K562 (cell line): Measurements from ENCODE around the gene HDLBP. TPM values are rescaled to one million over a fixed set of nuclear protein-coding genes. Genes with fewer than 3 reads are reported as not detected.

ENCODE experiments used
- ATAC-seq: fragments of 200-7000 bp; cut with Tn5 transposase; 3 replicates; pipeline ENCODE4 v1.9.1; 2020; ENCODE audit warnings: moderate library complexity
- BruUV-seq: library from RNA; stranded (reverse); fragments of 400-500 nt; replicated peaks from 2 replicates; lab custom pipeline; 2021; lab: Mats Ljungman, UMichigan
- CTCF ChIA-PET: fragments of 300-600 bp; formaldehyde crosslinking; extraction: SDS; loops from one replicate; lab custom pipeline; 2021; ENCODE audit warnings: low intra/inter-chr PET ratio; lab: Yijun Ruan, JAX
- POLR2A ChIA-PET: fragments of 300-600, 350-650 bp; sonication (Branson Sonifier 250); formaldehyde crosslinking; extraction: SDS; loops from one replicate; lab custom pipeline; 2021; ENCODE audit warnings: antibody characterized with exemption, inconsistent platforms; lab: Yijun Ruan, JAX
- DNase-seq, 4 experiments: peaks; one replicate each; pipeline versions ENCODE4 v3.0.0 to v3.0.0-alpha.2; 2011 to 2018; ENCODE audit warnings: low spot score in 3 of 4, mixed read lengths in 3 of 4; ENCODE audit errors: extremely low read depth in 1 of 4
- FAIRE-seq: peaks from 2 replicates; lab custom pipeline; 2011; peaks lifted over from hg19 to GRCh38; lab: Jason Lieb, UNC
- H2AFZ ChIP-seq: 2 replicates; pipeline ENCODE4 v1.6.0; 2011; ENCODE audit warnings: low read depth, low read length, control low read depth, inconsistent platforms
- H3K27ac ChIP-seq: fragments of 200-600 bp; 3 replicates; pipeline ENCODE4 v1.8.0; 2011; ENCODE audit warnings: low read depth, mild to moderate bottlenecking, control low read depth, inconsistent platforms, low read length, moderate library complexity, mixed read lengths; ENCODE audit errors: extremely low read depth
- H3K27me3 ChIP-seq, 2 experiments: fragments of 300-600 bp in 1 of 2; 2 replicates in 1 of 2; 3 replicates in 1 of 2; pipeline versions ENCODE4 v1.6.0 to v1.8.0; 2011; ENCODE audit warnings: inconsistent platforms in 2 of 2, low read length in 2 of 2, mild to moderate bottlenecking in 1 of 2, mixed read lengths in 1 of 2, moderate library complexity in 1 of 2; ENCODE audit not compliant: control insufficient read depth in 2 of 2, insufficient read depth in 2 of 2
- H3K36me3 ChIP-seq: fragments of 300-600 bp; 3 replicates; pipeline ENCODE4 v1.8.0; 2011; ENCODE audit warnings: mild to moderate bottlenecking, low read length, inconsistent platforms; ENCODE audit not compliant: control insufficient read depth, insufficient read depth
- H3K4me1 ChIP-seq, 2 experiments: fragments of 200-600 bp in 1 of 2; replicated peaks in 1 of 2; 2 replicates in 1 of 2; 3 replicates in 1 of 2; pipeline versions ENCODE4 v1.5.1 to v1.8.0; 2011; ENCODE audit warnings: inconsistent platforms in 2 of 2, low read length in 2 of 2, mild to moderate bottlenecking in 1 of 2, mixed read lengths in 1 of 2, moderate library complexity in 1 of 2; ENCODE audit not compliant: control insufficient read depth in 2 of 2, insufficient read depth in 2 of 2
- H3K4me2 ChIP-seq: 2 replicates; pipeline ENCODE4 v1.6.1; 2011; ENCODE audit warnings: low read length, control low read depth, inconsistent platforms, mixed read lengths; ENCODE audit not compliant: insufficient read depth
- H3K4me3 ChIP-seq: fragments of 200-600 bp; sonication (generic), shearing (Covaris generic); 2 replicates; pipeline ENCODE4 v1.5.1; 2016; ENCODE audit warnings: control low read depth, inconsistent platforms
- H3K79me2 ChIP-seq: fragments of 200-600 bp; 3 replicates; pipeline ENCODE4 v1.8.0; 2011; ENCODE audit warnings: low read length, inconsistent platforms; ENCODE audit not compliant: control insufficient read depth, insufficient read depth
- H3K9ac ChIP-seq, 2 experiments: 2 replicates each; pipeline versions ENCODE4 v1.6.0 to v1.6.1; 2011; ENCODE audit warnings: low read depth in 2 of 2, low read length in 2 of 2, control low read depth in 1 of 2, inconsistent platforms in 1 of 2, mild to moderate bottlenecking in 1 of 2, mixed read lengths in 1 of 2; ENCODE audit not compliant: insufficient read depth in 1 of 2
- H3K9me1 ChIP-seq: one replicate; pipeline ENCODE4 v1.6.0; 2011; ENCODE audit warnings: inconsistent platforms, mild to moderate bottlenecking, low read length, moderate library complexity; ENCODE audit not compliant: control insufficient read depth, insufficient read depth
- H3K9me3 ChIP-seq: replicated peaks from 2 replicates; pipeline ENCODE4 v1.5.1; 2011; ENCODE audit warnings: low read depth, low read length, inconsistent platforms; ENCODE audit not compliant: control insufficient read depth, insufficient read depth
- H4K20me1 ChIP-seq: replicated peaks from 2 replicates; pipeline ENCODE4 v1.6.1; 2011; ENCODE audit warnings: low read length, inconsistent platforms, mixed read lengths; ENCODE audit not compliant: control insufficient read depth, insufficient read depth
- FOXK2 ChIP-seq, 2 experiments: fragments of 450-650 bp; IDR thresholded peaks in 1 of 2; conservative IDR thresholded peaks in 1 of 2; 2 replicates each; pipeline ENCODE4 v1.6.1; 2016; ENCODE audit warnings: low read depth in 2 of 2, mild to moderate bottlenecking in 1 of 2
- KDM1A ChIP-seq, 2 experiments: fragments of 450-650 bp; IDR thresholded peaks; 2 replicates each; pipeline ENCODE4 v1.6.1; 2016; ENCODE audit warnings: mild to moderate bottlenecking in 2 of 2
- KDM2B ChIP-seq: fragments of 250-450 bp; sonication (Bioruptor Pico); IDR thresholded peaks from 2 replicates; pipeline ENCODE4 v1.8.0; 2021; ENCODE audit warnings: mild to moderate bottlenecking, moderate library complexity
- KDM5B ChIP-seq: fragments of 200-600 bp; sonication (generic); IDR thresholded peaks from 2 replicates; pipeline ENCODE4 v1.6.1; 2012; ENCODE audit warnings: low read depth, mild to moderate bottlenecking, moderate library complexity, low read length, control low read depth, inconsistent platforms; ENCODE audit not compliant: insufficient replicate concordance
- NONO ChIP-seq, 2 experiments: fragments of 200-400 bp in 1 of 2; fragments of 450-650 bp in 1 of 2; formaldehyde crosslinking in 1 of 2; IDR thresholded peaks; 2 replicates each; pipeline ENCODE4 v1.6.1; 2017; ENCODE audit warnings: low read depth in 2 of 2, mild to moderate bottlenecking in 2 of 2, moderate library complexity in 2 of 2, low read length in 1 of 2
- POLR2B ChIP-seq: fragments of 450-650 bp; IDR thresholded peaks from 2 replicates; pipeline ENCODE4 v1.6.1; 2018; ENCODE audit warnings: low read depth; ENCODE audit not compliant: partially characterized antibody
- PPARD ChIP-seq: fragments of 250-450 bp; sonication (Bioruptor Pico); IDR thresholded peaks from 2 replicates; pipeline ENCODE4 v1.8.0; 2022; ENCODE audit warnings: inconsistent platforms, mild to moderate bottlenecking, moderate library complexity
- RBM17 ChIP-seq: fragments of 200-400 bp; formaldehyde crosslinking; IDR thresholded peaks from 2 replicates; pipeline ENCODE4 v1.6.1; 2017; ENCODE audit warnings: low read depth, mild to moderate bottlenecking, low read length, borderline replicate concordance
- SP2 ChIP-seq: IDR thresholded peaks from 2 replicates; pipeline ENCODE4 v1.6.1; 2011; ENCODE audit warnings: mild to moderate bottlenecking, low read depth, low read length, moderate library complexity; ENCODE audit not compliant: poor library complexity, severe bottlenecking; ENCODE audit errors: extremely low read depth
- STAT5B ChIP-seq: fragments of 250-450 bp; sonication (Bioruptor Pico); IDR thresholded peaks from 2 replicates; pipeline ENCODE4 v1.8.0; 2021; ENCODE audit warnings: mild to moderate bottlenecking, inconsistent platforms
- ZNF592 ChIP-seq: fragments of 450-650 bp; IDR thresholded peaks from 2 replicates; pipeline ENCODE4 v1.6.1; 2017; ENCODE audit warnings: antibody characterized with exemption, mild to moderate bottlenecking
- WGBS: fragments of 100-300 bp; shearing (Covaris generic); methylation state at CpG from one replicate; pipeline ENCODE4 v1.1.6; 2016; ENCODE audit warnings: low coverage, mixed read lengths; ENCODE audit not compliant: insufficient coverage; ENCODE audit errors: missing lambda C conversion rate; 5-methylcytosine and 5-hydroxymethylcytosine counted together
- in situ Hi-C: fragments of 300-500 bp; cut with MboI; formaldehyde crosslinking; loops from 4 replicates; pipeline ENCODE4 v1.15.0; 2018; ENCODE audit warnings: inconsistent platforms, mixed read lengths
- intact Hi-C: fragments of 100-400 bp; cut with micrococcal nuclease; formaldehyde crosslinking; loops from 2 replicates; pipeline ENCODE4 v1.14.2; 2022
- polyA plus RNA-seq, 8 experiments: library from polyadenylated mRNA; depleted of rRNA in 4 of 8; stranded (reverse) in 5 of 8; unstranded in 3 of 8; fragments of >200 nt; fragmentation: Nextera tagmentation in 2 of 8; fragmentation: Illumina TruSeq in 1 of 8; extraction: Ambion mirVana in 2 of 8; extraction: Trizol in 1 of 8; gene quantifications; 2 replicates each; pipeline versions ENCODE4 v1.2.1 to v1.2.3, GENCODE V29; 2011 to 2014; ENCODE audit warnings: inconsistent platforms in 1 of 8, missing spikeins in 1 of 8
- total RNA-seq, 7 experiments: library from RNA; depleted of rRNA in 6 of 7; stranded (reverse); fragments of >200 nt in 6 of 7; fragmentation: Illumina TruSeq in 2 of 7; extraction: Trizol in 2 of 7; gene quantifications; 2 replicates each; pipeline versions ENCODE4 v1.2.1 to v1.2.3, GENCODE V29; 2011 to 2021; ENCODE audit warnings: low replicate concordance in 1 of 7

Gene HDLBP
- total and polyA plus RNA-seq, 9 of the 15 experiments (the other 6 are each of a cell fraction or from before 2014, with no cell fraction given), result 24.4 to 378 (median 146) TPM

DNA sequence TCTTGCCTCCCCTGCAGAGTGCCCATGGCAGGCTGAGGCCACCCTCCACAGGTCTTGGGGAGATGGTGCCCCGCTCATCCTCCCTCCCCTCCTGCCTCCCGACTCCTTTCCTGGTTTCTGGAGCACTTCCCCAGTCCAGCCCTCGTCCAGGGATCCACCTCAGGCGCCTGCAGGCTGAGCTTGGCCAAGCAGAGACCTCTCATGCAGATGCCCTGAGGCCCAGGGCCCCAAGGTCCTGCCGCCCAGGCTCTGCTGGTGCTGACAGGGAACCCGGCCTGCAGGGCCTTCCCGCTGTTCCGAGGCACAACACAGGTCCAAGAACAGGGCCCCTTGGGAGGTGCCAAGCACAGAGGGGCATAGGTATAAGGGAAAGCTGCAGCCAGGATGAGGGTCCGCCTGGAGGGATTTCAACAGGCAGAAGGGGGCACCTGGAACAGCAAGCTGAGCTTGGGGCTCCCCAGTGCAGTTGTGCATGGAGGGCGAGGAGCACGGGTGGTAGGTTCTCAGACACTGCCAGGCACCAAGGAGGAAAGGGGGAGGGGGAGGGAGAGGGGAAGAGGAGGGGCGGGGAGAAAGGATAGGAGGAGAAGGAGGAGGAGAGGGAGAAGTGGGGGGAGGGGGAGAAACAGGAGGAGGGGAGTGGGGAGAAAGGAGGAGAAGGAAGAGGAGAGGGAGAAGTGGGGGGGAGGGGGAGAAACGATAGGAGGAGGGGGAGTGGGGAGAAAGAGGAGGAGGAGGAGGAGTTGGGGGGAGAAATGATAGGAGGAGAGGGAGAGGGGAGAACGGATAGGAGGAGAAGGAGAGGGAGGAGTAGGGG is 128.2 kb downstream of the HDLBP start:
- CTCF ChIA-PET, result no interaction called here

GRCh38 chr2:241185961-241186360 is 129.5 kb downstream of the HDLBP start:
- in situ Hi-C loops (no loop called here), intact Hi-C loops (no loop called here)
- H3K9me3 ChIP-seq, result no peaks in the 10 kb centered on the region
- ChIA-PET POLR2A (no interaction called here), CTCF (no interaction called here)
- 0 out of 3 replicates have a peak, but pooled peaks cover 3% of the 10 kb centered on the region for H3K36me3 ChIP-seq
- ATAC-seq, result no peak
- H3K9ac ChIP-seq, result no peak overlapping the region
- peaks cover 0 to 28% of the 10 kb centered on the region in 2 experiments; a peak in 2 of 5 replicates for H3K4me1 ChIP-seq
- WGBS, result 65% methylated on average over 8 of the region's 11 CpGs
- H3K4me2 ChIP-seq, result no peak overlapping the region
- no peak for DNase-seq
- H3K4me3 ChIP-seq, result no peak overlapping the region
- H3K79me2 ChIP-seq, result no peaks in the 10 kb centered on the region
- FAIRE-seq, result no peak
- no peaks in the 10 kb centered on the region for H3K9me1 ChIP-seq
- no peaks in the 10 kb centered on the region for H4K20me1 ChIP-seq
- H3K27ac ChIP-seq, result no peak overlapping the region
- no peak overlapping the region for H2AFZ ChIP-seq
- BruUV-seq, result no TSS peak
- H3K27me3 ChIP-seq, result no peaks in the 10 kb centered on the region; a peak in 2 of 5 replicates
- no peak for TF ChIP-seq ZNF592
- TF ChIP-seq KDM2B (CRISPR knock-in tag), result no peak
- TF ChIP-seq PPARD, result no peak
- no peak for TF ChIP-seq KDM5B
- no peak for TF ChIP-seq RBM17
- no peak for TF ChIP-seq FOXK2 (conservative IDR thresholded peaks at IDR 0.05 in 1 of 2, IDR thresholded peaks at IDR 0.05 in 1 of 2; ENCODE audit: low read depth in 2 of 2)
- TF ChIP-seq SP2, result no peak
- no peak for TF ChIP-seq NONO (IDR thresholded peaks at IDR 0.05; ENCODE audit: low read depth in 2 of 2, low read length in 1 of 2)
- TF ChIP-seq POLR2B, result no peak

More for the DNA sequence above, 128.2 kb downstream of the HDLBP start:
- Histone ChIP-seq H3K79me2 (no peaks in the 10 kb centered on the region), H3K9ac (no peak overlapping the region), H3K4me2 (no peak overlapping the region), H3K36me3 (0 out of 3 replicates have a peak, but pooled peaks cover 3% of the 10 kb centered on the region), H3K4me1 (peaks cover 0 to 33% of the 10 kb centered on the region in 2 experiments; a peak in 2 of 5 replicates), H3K4me3 (no peak overlapping the region), H3K27me3 (no peaks in the 10 kb centered on the region; a peak in 2 of 5 replicates), H4K20me1 (no peaks in the 10 kb centered on the region), H3K9me1 (no peaks in the 10 kb centered on the region), H3K9me3 (no peaks in the 10 kb centered on the region), H2AFZ (no peak overlapping the region), H3K27ac (no peak overlapping the region)
- in situ Hi-C loops (no loop called here), intact Hi-C loops (no loop called here)
- no TSS peak for BruUV-seq
- DNase-seq, result no peak
- no peak for FAIRE-seq
- POLR2A ChIA-PET, result no interaction called here
- ATAC-seq, result no peak
- WGBS, result 22% methylated on average over 6 of the region's 14 CpGs
- TF ChIP-seq STAT5B (CRISPR knock-in tag), result no peak
- TF ChIP-seq KDM1A (IDR thresholded peaks at IDR 0.05), result 0 out of 4 replicates have a peak, but pooled peaks of 1 of the 2 experiments have one; percentile 14
